Activated T-helper 1 cell treated with anti-CD3 and anti-CD28 coated beads, Interleukin-2, amount 50 U/mL, for 16 hours (primary cell): ENCODE measurements around the gene C16orf46.
A peak's percentile ranks its signal among the peaks of the same experiment; 100 is the strongest.

Experiments used
- DNase-seq, 2 donors: peaks; one replicate each; pipeline ENCODE4 v3.0.0-alpha.2; 2020; ENCODE audit warnings: low read depth in 1 of 2, low spot score in 1 of 2

Gene C16orf46

GRCh38 chr16:81076566-81077075 is 417 bp downstream of the C16orf46 start:
- peak; percentile 83 to 86 for DNase-seq

GRCh38 chr16:81073560-81074330 is 3.3 kb downstream of the C16orf46 start:
- no peak for DNase-seq

GRCh38 chr16:81071805-81072204 is 5.2 kb downstream of the C16orf46 start:
- DNase-seq, result no peak

- no peak for DNase-seq
Measured at GRCh38 chr16:81070979-81071378, 6.1 kb downstream of the C16orf46 start.

- DNase-seq, result no peak
Measured at GRCh38 chr16:81069063-81069462, 8.0 kb downstream of the C16orf46 start.

- DNase-seq, result no peak
Measured at GRCh38 chr16:81067166-81067565, 9.9 kb downstream of the C16orf46 start.

GRCh38 chr16:81066681-81067080 is 10.4 kb downstream of the C16orf46 start:
- no peak for DNase-seq

GRCh38 chr16:81061871-81062608 is 15.0 kb downstream of the C16orf46 start:
- DNase-seq, result no peak

- DNase-seq, result no peak
Measured at GRCh38 chr16:81061307-81061640, 15.8 kb downstream of the C16orf46 start.

- DNase-seq, result no peak
Measured at GRCh38 chr16:81060576-81061306, 16.3 kb downstream of the C16orf46 start.

GRCh38 chr16:81053761-81054160 is 23.3 kb downstream of the C16orf46 start:
- no peak for DNase-seq

- DNase-seq, result no peak
Measured at GRCh38 chr16:81042821-81043220, 34.2 kb downstream of the C16orf46 start.

- no peak for DNase-seq
Measured at GRCh38 chr16:81041696-81042095, 35.3 kb downstream of the C16orf46 start.

GRCh38 chr16:81040842-81041241 is 36.2 kb downstream of the C16orf46 start:
- DNase-seq, result no peak

- no peak for DNase-seq
Measured at GRCh38 chr16:81040131-81040530, 36.9 kb downstream of the C16orf46 start.

GRCh38 chr16:81036751-81037350 is 40.2 kb downstream of the C16orf46 start:
- DNase-seq, result no peak

- peak in 1 of 2 donors; percentile 7 for DNase-seq
Measured at GRCh38 chr16:81035975-81036750, 40.9 kb downstream of the C16orf46 start.

GRCh38 chr16:81035398-81035974 is 41.6 kb downstream of the C16orf46 start, which contains the start of gene ATMIN:
TSS of gene ATMIN (plus strand) at chr16:81035842. CDS start at chr16:81035871, 29 bp downstream.
- DNase-seq, result peak; percentile 73 to 88

- no peak for DNase-seq
Measured at GRCh38 chr16:81029930-81030604, 47.0 kb downstream of the C16orf46 start.
